ENCODE measurements around the gene RTRAF.

Gene RTRAF

GRCh38 chr14:51989293-51990234 is at the start of gene RTRAF:
TSS of gene RTRAF (plus strand) at chr14:51989546. CDS start at chr14:51989640, 94 bp downstream.
- peak; percentile 86 for DNase-seq (ENCODE audit: low read depth)

GRCh38 chr14:51939755-51940301 is 49.5 kb upstream of the RTRAF start:
- no peak for DNase-seq (ENCODE audit: low read depth)

DNA sequence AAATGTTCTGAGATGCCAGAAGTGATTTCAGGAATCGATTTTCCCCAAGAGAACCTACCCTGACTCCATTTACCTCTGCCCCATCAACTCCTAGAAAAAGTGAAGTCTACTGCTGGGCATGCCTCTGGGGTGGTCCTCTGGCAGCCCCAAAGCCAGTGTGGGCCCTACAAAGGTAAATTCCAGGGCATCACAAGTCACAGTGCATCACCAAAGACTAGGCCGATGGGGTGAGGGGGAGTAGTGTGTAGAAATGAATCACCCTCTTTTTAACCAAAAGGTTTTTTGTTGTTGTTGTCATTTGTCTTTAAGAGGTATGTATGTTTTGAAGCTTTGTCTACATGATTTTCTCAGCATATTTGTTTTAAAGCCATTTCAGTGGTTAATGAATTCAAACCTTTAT is 46.4 kb upstream of the RTRAF start:
- DNase-seq (ENCODE audit: low read depth) = no peak

DNA sequence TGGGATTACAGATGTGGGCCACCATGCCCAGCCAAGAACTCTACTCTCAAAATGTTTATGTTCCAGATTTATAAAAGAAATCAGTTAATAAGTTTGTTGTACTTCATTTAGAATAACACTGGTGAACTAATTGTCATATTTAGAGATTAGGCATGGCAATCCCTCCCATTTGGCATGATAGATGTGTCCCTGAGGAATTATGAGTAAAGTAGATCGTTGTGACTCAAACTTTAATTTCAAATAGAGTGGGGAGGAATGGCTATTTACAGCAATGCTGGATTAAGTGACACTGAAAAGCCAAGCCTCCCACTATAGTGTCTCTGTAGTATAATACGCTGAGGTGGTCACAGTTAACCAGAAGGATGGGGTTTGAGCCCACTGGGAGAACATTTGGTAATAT is 39.3 kb upstream of the RTRAF start:
- no peak for DNase-seq (ENCODE audit: low read depth)

- no peak for DNase-seq (ENCODE audit: low read depth)
Measured at GRCh38 chr14:51951656-51952055, 37.7 kb upstream of the RTRAF start.

GRCh38 chr14:51954031-51954430 is 35.3 kb upstream of the RTRAF start:
- DNase-seq (ENCODE audit: low read depth) = no peak

GRCh38 chr14:51954657-51955056 is 34.7 kb upstream of the RTRAF start:
- DNase-seq (ENCODE audit: low read depth) = no peak

- DNase-seq (ENCODE audit: low read depth) = no peak
Measured at GRCh38 chr14:51957950-51958349, 31.4 kb upstream of the RTRAF start.

- DNase-seq (ENCODE audit: low read depth) = no peak
Measured at GRCh38 chr14:51959928-51960327, 29.4 kb upstream of the RTRAF start.

GRCh38 chr14:51960866-51961265 is 28.5 kb upstream of the RTRAF start:
- DNase-seq (ENCODE audit: low read depth) = no peak

- no peak for DNase-seq (ENCODE audit: low read depth)
Measured at GRCh38 chr14:51962711-51963110, 26.6 kb upstream of the RTRAF start.

- no peak for DNase-seq (ENCODE audit: low read depth)
Measured at GRCh38 chr14:51963286-51963685, 26.1 kb upstream of the RTRAF start.

GRCh38 chr14:51967521-51967920 is 21.8 kb upstream of the RTRAF start:
- no peak for DNase-seq (ENCODE audit: low read depth)

- no peak for DNase-seq (ENCODE audit: low read depth)
Measured at GRCh38 chr14:51969852-51970540, 19.4 kb upstream of the RTRAF start.

DNA sequence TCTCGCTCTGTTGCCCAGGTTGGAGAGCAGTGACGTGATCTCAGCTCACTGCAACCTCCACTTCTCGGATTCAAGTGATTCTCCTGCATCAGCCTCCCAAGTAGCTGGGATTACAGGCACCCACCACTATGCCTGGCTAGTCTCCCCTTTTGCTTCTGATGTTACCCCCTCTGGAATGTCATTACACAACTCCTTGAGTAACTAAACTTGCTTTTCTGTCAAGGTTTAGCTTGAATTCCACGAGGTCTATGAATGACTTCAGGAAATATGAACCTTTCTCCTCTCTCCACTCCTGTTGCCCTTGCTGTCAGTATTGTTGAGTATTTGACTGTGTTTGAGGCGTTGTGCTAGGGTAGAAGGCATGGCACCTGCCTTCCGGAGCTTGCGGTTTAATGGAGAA is 16.8 kb upstream of the RTRAF start:
- no peak for DNase-seq (ENCODE audit: low read depth)

DNA sequence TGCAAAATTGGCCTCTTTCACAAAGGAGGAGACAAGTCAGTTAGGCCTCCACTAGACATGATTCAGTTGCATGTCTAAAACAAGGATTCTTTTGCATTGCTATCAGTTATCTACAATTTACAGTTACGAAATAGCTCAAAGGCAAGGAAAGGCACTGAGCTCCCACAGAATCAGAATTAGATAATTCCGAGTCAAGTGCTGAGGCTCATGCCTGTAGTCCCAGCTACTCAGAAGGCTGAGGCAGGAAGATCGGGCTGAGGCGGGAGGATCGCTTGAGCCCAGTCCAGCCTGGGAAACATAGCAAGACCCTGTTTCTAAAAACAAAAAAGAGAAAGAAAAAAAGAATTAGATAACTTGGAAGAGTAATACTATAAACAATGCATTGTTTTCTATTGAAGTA is 12.3 kb upstream of the RTRAF start:
- no peak for DNase-seq (ENCODE audit: low read depth)

- DNase-seq (ENCODE audit: low read depth) = no peak
Measured at GRCh38 chr14:51978681-51979085, 10.7 kb upstream of the RTRAF start.

DNA sequence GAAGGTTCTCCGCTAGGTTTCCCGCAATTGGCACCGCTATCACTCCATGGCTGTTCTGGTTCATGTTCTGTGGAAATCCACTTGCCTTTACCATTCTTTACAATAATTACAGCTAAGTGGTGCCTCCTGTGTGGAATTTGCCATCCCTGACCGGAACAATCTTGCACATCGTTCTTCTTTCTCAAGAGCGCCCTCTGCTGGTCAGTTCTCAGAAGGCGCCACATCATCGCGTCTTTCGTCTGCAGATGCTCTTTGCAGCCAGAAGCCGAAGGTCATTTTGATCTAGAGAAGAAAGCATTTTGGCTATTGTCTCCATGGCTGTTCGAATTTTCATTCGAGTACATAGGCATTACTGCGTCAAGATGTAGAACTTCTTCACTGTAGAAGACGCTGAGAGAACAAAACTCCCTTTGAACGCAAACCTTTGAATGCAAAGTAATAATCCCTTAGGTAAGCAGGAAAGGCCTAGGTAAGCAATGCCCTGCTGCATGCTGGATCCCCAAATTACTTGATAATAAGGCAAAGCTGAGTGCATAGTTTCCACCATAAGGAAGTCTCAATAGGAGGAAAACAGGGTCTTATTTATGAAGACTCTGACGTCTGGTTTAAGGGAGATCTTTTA is 10.1 kb upstream of the RTRAF start:
- DNase-seq (ENCODE audit: low read depth) = peak; percentile 69

DNA sequence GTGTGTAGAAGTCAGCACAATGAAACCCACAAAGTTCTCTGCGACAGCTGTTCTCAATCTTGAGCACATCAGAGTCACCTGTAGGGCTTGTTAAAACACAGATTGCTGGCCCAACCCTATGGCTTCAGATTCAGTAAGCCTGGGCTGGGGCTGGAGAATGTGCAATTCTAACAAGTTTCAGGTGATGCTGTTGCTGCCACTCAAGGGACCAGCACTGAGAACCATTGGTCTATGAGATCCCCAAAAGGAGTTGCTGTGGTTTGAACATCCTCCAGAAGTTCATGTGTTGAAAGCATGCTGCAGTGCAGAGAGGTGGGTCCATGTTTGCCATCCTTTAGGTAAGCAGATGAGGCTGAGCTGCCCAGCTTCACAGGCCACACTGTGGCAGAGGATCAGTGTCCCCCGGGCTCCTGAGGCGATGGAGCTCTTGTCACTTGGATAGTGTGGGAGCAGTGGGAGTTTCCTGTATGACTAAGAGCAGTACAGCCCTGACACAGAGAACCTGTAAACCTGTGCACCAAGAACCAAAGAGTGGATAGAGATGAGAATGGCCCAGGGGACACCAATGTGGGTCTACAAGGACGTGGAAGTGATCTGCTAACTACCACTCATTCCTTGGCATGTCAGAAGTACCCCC is 8.0 kb upstream of the RTRAF start:
- no peak for DNase-seq (ENCODE audit: low read depth)

DNA sequence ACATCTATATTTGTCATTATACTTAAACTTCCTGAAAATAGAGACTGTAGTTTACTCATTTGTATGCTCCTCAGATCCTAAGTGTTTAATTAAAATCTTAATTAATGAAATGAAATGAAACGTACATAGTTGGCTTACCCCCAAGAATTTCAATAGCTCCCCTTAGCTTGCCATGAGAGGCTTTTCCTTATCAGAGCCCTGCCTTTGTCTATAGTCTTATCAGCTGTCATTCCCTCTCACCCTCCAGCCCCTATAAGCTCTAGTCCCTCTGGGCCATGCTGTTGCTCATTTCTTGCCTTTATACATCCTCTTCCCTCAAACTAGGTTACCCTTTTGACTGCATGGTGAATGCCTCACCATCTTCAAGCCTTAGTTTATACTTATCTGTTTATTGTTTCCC is 1.1 kb upstream of the RTRAF start:
- DNase-seq (ENCODE audit: low read depth) = no peak

GRCh38 chr14:51990488-51990887 is 1.1 kb downstream of the RTRAF start:
- DNase-seq (ENCODE audit: low read depth) = no peak

DNA sequence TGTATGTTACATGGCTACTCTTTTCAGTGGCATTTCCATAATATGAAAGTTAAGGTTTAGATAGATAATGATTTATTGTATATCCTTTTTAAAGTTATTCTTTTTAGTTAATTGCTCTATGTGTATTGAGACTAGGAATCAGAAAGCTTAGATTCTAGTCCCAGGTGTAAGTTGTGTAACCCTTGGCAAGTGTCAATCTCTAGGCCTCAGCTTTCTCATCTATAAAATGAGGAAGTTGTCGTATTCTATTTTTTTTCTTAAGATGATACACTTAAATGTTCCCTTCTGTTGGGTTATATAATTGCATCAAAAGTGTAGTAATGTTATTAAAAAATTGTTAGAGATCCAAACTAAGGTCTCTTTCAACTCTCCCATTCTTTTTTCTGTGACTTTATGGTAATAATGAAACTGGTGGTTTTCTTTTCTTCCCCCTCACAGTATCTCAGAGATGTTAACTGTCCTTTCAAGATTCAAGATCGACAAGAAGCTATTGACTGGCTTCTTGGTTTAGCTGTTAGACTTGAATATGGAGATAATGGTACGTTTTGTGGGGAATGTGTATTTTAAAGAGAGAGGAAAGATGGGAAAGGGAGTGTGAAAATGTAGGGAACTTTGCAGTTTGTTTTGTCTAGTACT is 4.1 kb downstream of the RTRAF start:
- DNase-seq (ENCODE audit: low read depth) = no peak

All from stimulated activated CD4-positive, alpha-beta T cell treated with anti-CD3 and anti-CD28 coated beads, Interleukin-2, amount 100 ng/mL, for 4 hours (primary cell).